GM18867 (cell line): Measurements from ENCODE around the gene GRIK4.

Experiments used
- ATAC-seq: cut with Tn5 transposase; IDR thresholded peaks from one replicate; pipeline ENCODE4 v1.9.1; 2021; ENCODE audit warnings: mild to moderate bottlenecking, moderate library complexity; ENCODE audit not compliant: unreplicated experiment

Gene GRIK4

DNA sequence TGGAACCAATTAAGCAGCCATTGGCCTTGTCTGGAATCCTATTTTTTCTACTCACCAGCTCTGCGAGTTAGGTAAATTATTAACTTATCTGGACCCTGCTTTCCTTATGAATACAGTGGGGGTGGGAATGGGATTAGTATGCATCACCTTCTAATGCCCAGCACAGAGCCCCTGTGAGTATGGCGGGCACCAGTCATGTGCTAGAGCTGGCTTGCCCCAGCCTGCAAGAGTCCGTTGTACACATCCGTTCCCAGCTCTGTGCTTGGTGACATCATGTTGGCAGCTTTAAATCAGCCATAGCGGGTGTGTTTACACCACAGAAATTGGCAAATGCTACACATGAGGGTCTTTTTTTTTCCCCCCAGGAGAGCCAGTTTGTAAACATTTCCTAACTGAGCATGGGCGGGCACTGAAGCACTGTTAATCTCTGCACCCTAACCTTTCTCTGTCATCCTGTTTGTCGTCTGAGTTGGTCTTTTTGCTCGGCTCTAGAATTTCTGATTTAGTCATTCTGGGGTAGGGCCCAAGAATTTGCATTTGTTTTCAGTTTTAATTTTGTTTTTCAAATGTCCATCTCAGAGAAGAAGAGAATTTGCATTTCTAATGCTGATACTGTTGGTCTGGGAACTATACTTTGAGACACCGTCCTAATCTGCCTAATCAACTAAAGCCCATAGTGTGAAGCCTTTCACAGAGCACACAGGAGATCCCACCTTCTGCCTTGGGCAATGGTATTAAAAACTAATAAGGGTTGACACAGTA lies 382.1 kb downstream of the GRIK4 start:
- ATAC-seq: peak; percentile 82

DNA sequence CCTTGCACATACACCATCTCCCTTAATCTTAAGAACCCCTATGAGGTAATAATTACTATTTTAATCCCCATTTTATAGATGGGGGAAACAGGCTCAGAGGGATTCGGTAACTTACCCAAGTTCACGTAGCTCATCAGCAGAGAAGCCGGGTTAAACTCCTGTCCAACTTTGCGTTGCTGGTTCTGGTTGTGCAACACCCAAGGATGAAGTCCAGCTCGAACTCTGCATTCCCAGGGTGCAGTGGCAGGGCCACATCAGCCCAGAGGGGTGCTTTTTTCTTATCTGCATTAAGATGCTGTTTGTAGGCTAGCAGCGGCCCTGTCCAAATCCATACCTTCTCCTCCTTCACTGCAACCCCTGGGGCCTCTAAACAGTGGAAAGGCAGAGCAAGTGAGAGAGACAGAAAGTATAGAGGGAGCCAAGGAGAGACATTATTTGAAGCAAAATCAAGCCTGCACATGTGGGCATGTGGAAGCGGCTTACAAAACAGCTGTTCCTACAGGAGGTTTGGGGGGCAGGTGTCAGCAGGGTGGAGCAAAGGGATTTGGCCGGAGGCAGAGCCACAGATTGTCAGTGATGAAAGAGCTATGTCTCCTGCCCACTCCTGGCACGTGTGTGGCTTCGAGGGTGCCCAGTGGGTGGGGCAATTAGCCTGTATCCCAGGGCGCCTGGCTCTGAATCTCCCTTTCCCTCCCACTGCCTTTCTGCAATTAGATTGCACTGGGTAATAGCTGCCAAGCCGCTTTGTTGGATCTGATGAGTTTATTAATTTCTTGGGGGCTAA lies 382.8 kb downstream of the GRIK4 start:
- ATAC-seq: no peak

DNA sequence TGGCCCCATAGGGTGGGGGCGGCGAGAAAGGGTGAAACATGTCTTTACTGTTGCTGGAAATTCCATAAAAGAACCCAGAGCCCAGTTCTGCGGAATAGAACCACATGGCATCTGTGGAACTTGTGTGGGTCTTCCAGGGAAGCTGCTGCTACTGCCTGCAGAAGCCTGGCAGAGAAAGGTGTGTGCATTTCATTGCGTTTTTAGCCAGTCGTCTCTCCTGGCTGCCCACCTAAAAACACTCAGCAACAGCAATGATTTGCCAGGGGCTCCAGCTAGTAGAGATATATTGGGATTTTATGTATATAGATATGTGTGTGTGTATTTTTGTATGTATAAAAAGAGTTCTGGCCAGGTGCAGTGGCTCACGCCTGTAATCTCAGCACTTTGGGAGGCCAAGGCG lies 385.1 kb downstream of the GRIK4 start:
- no peak for ATAC-seq

DNA sequence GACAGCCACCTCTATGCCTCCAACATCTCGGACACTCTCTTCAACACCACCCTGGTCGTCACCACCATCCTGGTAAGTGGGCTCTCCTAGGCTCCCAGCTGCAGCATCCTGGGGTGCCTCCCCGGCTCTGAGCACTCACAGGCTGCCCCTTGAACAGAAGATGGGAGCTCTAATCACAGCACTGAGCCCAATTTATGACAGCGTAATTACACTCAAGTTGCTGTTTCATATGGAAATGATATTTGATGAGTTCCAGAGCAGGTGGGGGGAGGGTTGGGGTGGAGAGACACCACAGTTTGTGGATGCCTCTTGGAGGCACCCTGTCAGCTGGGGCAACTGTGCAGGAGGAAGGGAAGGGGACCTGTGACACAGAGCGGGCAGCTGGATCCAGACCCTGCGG lies 387.0 kb downstream of the GRIK4 start:
- no peak for ATAC-seq

DNA sequence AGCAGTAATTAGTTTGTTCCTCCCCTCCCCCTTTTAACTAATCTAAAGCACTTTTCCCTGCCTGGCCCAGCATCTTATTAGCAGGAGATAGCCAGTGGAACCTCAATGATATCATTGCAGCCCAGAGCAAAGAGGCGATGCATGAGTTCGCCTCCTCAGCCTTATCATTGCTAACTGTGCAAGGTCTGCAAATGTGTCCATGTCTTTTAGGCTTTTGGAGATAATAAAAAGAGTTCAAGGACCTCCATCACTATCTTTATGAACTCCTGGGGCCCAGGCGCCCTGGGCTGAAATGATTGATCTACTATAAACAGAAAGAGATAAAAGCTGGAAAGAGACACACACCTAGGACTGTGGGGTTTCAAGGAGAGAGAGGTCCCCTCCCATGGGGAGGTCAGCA lies 388.2 kb downstream of the GRIK4 start:
- ATAC-seq: no peak

DNA sequence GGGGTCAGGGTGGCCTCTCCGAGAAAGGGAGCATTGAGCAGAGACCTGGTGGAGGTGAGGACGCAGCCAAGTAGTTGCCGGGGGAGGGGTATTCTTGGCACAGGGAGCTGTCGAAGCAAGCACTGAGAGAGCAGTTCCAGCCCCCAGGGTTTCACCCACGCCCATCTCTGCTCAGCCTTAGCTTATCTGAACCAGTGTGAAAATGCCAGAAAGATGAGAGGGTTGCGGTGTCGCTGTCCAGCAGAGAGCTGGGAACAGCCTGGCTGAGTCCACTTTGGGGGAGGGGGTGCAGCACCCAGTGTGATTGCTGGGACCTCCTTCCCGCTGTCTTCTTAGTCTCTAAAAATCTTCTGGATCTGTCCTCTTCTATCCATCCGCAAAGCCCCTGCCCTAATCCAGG lies 389.1 kb downstream of the GRIK4 start:
- ATAC-seq: no peak

DNA sequence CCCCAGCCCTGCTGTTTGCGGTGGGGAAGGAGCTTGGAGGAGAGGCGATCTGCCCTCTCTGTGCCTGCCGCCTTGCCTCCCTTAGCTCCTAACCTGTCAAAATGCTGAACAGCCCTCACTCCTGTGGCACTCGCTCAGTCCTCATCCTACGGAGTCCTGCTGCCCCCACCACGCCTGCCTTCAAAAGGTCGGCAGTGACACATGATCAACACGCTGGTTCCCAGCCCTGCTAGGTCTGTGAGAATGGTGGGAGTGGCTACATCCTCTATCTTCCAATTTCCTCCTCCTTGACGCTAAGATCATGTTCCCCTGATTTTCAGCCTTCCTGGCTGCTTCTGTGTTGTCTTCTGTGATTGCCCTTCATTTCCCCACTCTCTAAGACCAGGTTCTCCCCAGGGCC lies 392.1 kb downstream of the GRIK4 start:
- ATAC-seq: no peak

DNA sequence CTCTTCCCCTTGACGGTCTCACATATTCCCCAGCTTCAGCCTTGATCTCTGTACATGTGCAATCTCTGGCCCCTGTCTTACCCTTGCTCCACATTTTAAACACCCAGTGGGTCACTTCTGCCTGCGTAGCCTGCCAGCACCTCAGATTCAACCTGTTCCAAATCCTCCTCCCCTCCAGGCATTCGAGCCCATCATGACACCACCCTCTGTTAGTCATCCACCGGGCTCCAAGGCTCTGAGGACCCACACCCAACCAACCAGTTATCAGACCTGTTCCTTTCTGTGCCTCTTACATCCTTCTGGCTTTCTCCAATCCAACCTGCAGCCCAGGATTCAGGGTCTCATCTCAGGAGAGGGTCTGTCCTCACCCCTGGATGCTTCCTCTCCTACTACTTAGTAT lies 392.6 kb downstream of the GRIK4 start:
- ATAC-seq: no peak

DNA sequence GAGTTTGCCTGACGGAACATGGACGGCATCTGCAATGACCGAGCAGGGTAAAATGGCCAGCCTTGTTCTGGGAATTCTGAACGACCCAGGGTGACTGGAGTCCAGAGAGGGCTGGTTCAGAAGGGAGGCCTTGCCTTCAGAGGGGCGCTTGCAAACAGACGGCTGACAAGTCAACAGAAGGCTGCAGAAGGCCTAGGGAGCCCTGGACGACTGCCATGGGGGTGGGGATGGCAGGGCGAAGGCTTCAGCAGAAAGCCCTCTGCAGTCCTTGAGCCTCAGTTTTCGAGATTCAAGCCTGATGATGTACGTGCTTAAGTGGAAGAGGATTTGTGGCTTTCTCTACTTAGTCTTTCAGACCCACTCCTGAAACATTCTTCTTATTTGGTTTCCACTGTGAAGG lies 395.2 kb downstream of the GRIK4 start:
- no peak for ATAC-seq

DNA sequence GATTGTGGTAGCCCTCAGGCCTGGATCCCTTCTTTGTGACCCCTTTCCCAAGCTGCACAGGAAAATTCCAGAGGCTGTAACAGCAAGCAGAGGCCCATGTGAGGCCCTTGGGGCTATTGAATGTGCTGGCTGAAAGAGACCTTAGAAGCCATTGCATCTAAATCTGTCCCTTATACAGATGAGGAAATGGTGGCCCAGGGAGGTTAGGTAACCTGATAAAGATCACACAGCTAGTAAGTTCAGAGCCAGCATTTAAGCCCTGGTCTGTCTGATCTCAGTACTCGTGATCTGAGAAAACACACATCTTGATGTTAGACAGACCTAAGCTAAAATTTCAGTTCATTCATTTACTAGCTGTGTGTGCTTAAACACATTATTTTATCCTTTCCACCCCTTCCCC lies 396.4 kb downstream of the GRIK4 start:
- no peak for ATAC-seq

DNA sequence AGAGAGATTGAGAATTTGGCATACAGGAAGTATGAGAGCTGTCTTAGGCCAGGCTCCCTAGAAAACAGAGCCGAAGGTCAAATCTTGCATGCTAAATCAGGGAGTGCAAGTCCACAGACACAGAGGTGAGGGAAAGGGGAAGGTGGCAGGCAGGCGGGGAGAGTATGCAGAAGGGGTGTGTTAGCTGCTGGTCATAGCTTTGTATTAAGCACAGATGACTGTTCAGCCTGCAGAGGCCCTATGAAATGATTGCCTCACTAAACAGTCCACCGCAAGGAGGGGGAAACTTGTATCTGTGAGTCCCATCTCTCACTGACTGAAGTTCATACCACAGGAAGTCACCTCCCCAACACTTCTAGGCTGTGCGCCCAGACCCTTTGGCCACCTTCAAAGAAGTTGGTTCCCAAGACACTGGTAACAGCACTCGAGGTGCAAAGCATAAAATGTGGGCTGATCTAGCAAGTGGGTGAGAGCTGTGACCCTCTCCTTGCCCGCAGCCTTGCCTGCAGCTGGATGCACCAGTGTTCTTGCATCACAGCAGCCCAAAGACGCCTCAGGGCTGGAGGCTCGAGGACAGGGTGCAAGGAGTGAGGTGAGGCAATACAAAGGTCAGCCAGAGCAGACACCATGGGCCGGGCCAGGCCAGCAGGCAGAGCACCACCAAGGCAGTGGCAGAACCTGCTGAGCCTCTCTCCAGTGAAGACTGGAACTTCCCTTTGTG lies 397.1 kb downstream of the GRIK4 start:
- ATAC-seq: no peak

DNA sequence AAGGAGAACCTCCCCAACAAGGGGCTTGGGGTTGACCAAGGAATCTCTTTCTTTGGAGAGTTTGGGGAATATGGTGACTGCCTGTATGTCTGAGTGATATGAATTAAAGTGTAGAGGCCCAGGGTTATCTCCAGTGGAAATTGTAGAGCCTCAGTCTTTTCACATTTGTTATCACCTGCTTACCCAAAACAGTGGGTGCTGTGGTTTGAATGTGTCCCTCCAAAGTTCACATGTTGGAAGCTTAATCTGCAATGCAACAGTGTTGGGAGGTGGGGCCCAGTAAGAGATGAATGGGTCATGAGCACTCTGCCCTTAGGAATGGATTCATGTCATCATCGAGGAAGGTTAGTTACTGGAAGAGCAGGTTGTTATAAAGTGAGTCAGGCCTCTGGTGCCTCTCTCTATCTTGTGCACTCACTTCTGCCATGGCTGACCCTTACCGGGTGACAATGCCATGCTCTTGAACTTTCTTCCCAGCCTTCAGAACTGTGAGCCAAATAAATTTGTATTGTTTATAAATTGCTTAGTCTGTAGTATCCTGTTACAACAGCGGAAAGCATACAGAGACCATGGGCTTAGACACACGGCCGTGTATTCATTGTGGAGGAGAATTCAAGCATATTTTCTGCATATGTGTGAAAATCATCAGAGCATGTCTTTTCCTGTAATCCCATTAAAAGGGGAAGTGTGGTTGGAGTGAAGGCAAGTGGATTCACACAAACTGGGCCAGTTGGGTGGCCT lies 398.3 kb downstream of the GRIK4 start:
- ATAC-seq: no peak

DNA sequence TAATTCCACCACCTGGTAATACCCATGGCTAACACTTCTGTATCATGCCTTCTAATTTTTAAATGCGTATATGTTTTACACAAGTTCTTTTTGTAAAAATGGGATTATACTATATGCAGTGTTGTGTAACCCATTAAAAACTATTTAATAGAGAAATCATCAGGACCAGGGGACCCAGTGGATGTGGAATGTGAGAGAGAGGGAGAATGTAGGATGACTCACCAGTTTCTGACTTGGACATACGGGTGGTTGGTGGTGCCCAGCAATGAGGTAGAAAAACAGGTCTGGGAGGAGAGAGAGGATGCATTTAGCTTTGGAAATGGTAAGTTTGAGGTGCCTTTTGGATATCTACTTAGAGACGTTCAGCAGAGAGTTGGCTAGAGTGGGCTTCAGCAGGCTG lies 400.4 kb downstream of the GRIK4 start:
- no peak for ATAC-seq

DNA sequence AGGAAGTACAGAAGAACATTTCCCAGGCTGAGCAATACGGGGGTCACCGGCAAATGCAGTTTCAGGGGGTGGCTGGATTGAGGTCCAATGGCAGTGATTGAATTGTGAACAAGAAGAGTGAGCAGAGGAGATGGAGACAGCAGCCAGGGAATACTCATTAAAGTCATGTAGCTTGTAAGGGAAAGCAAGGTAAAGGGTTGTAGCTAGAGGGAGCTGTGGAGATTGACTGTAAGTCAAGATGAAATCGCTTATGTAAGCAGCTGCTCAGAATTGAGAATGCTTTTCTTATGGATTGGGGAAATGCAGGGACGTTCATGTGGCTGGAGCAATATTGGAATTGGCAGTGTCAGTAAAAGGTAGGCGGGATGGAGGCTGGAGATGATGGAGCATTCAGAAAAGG lies 401.0 kb downstream of the GRIK4 start:
- no peak for ATAC-seq

DNA sequence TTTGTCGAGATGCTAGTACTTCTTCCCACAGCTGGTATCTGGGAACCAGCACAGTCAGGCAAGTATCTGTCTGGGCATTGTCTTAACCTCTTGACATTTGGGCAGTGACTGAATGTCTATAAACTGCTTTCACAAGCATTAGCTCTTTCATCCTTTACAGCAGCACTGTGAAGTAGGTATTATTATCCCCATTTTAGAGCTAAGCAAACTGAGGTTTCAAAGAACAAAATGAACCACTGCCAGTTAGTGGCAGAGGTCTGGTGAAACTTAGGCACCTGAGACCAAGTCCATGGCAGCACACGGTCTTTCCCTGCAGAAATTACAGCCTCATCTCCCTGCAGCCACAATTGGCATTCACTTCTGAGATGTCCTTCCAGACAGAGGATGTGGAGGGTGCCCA lies 401.4 kb downstream of the GRIK4 start:
- no peak for ATAC-seq

DNA sequence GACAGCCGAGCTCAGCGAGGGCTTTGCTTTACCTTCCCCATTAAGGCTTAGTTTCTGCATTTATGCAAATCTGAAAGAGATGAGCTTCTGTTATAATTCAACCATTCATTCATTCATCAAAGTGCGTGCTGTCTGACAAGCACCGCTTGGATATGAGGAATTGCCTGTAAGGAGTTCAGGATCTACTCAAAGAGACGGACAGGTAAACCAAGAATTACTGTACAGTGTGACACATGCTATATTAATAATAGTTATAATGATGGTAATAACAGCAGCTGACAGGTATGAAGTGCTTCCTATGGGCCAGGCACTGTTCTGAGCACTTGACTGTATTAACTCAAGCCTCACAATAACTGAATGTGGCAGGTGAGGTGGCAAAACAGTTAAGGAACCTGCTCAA lies 402.5 kb downstream of the GRIK4 start:
- ATAC-seq: no peak

DNA sequence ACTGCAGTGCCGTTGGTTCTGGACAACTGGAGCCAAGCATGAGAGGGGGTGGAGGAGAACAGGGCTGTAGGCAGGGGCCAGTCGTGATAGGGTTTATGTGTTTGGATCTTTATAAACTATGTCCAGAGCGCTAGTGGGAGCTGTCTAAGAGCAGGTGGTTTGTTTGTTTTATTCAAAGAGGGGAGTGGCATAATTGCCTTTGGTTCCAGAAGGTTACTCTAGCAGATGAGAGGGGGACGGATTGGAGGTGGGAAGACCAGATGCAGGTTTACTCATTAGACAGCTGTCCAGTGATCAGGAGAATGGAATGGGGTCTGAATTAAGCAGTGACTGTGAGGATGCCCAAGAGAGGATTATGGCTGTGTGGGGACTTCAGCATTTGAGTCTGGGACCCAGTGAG lies 403.1 kb downstream of the GRIK4 start:
- no peak for ATAC-seq

DNA sequence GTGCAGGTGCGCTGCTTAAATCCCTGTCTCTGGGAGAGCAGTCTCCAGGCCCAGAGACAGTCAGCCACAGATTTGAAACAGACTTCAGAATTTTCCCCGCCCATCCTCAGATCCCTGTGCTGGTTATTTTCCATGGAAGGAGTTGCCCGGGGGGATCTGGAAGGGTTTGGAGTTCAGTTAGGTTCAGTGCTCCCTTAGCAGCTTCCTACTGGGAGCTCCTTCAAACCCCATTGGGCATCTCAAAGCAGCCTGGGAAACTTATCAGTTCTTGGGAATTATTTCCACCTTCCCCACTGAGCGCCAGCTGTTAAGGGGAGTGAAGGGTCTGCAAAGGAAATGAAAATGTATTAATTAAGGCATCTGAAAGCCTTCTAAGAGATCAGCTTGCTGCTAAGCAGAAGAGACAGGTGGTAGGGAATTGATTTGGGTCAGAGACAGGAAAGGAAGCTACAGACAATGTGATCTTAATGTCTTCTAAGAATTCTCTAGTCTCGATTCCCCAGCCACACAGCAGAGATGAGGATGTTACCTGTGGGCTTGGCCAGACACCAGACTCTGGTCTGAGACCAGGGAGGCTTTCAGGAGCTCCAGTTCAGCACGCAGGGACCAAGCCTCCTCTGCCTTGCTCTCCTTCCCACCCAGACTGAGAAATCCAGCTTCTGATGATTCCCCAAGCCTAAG lies 406.2 kb downstream of the GRIK4 start:
- peak; percentile 35 for ATAC-seq

DNA sequence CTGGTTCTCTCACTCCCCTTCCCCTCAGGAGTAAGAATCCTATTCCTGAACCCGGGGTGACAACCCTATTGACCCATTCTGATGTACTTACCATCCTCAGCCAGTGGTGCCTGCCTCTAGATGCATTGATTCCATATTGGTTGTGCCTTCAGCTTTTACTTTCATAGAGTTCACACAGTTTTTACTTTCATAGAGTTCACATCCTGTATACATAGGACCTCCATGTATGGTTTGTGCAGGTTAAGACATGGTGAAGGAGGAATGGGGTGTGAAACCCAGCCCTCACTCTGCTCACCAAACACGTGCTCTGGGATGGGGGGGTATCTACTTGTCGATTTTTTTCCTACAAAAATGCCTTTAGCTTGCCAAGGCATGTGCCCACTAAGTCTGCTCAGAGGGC lies 406.7 kb downstream of the GRIK4 start:
- ATAC-seq: peak; percentile 54

DNA sequence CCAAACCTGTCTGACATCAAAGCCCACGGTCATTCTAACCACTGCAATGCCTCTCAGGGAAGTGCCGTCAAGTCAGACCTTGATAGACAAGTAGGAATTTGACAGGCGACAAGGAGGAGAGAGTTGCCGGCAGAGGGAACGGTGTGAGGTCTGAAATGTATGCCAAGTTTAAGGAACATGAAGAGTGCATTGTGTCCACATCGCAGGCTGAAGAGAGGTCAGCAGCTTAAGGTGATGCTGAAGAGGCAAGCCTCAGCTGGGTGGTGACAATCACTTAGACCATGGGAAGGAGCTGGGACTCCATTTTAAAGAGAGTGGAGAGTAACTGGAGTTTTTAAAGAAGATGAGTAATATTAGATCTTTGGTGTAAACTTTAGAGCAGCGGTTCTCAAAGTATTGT lies 407.5 kb downstream of the GRIK4 start:
- no peak for ATAC-seq

DNA sequence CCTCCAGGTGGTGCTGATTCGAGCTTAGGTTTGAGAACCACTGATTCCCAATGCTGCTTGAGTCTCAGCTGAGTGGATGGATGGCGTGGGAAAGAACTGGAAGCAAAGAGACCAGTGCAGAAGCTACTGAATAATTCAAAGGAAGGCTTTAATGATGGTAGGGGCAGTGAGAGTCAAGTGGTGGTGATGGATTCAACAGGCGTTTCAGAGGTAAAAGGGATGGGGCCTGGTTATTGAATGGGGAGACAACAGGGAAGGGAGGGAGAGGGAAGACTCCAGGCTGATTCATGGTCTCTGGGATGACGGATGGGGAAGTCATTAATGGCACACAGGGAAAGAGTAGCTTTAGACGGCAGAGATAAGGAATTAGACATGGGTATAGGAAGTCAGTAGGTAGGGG lies 408.0 kb downstream of the GRIK4 start:
- no peak for ATAC-seq
